Spleen (tissue), 7 donors: ENCODE data around the gene DOCK10.

Experiments used
- CTCF ChIP-seq, 11 experiments: fragments of 200-600 bp in 7 of 11; fragments of 450-650 bp in 4 of 11; sonication (generic) in 4 of 11; IDR thresholded peaks in 8 of 11; conservative IDR thresholded peaks in 3 of 11; 1 replicate in 7 of 11; 2 replicates in 4 of 11; pipeline versions ENCODE4 v1.4.0 to v1.8.0; 2016 to 2021; ENCODE audit warnings: antibody characterized with exemption in 11 of 11, inconsistent platforms in 4 of 11, mild to moderate bottlenecking in 1 of 11
- POLR2A ChIP-seq, 3 donors: fragments of 450-650 bp; IDR thresholded peaks; one replicate each; pipeline ENCODE4 v1.5.1; 2017; ENCODE audit warnings: antibody characterized with exemption in 3 of 3, mild to moderate bottlenecking in 1 of 3
- POLR2AphosphoS5 ChIP-seq, 3 donors: sonication (generic); formaldehyde crosslinking; IDR thresholded peaks; one replicate each; pipeline ENCODE4 v1.5.1; 2017; ENCODE audit warnings: antibody characterized with exemption in 3 of 3
- donor health status: DM: no; HTN: no; CAD: no; lungs with moderate emphysema.
- donor health status: DM: no; HTN: no; CAD: no.
- donor health status: DM: no; HTN: no; CAD: no.

- no peak for TF ChIP-seq POLR2A (IDR thresholded peaks at IDR 0.05)
- no peak for TF ChIP-seq CTCF (IDR thresholded peaks at IDR 0.05 in 8 of 11, conservative IDR thresholded peaks at IDR 0.05 in 3 of 11)
- TF ChIP-seq POLR2AphosphoS5 (IDR thresholded peaks at IDR 0.05): no peak
Measured at GRCh38 chr2:224836263-224836662, 206.0 kb downstream of the DOCK10 start.
